ENCODE measurements around the gene CNNM4. TPM values are rescaled to one million over a fixed set of nuclear protein-coding genes. Genes with fewer than 3 reads are reported as not detected.

Gene CNNM4
- total RNA-seq, 2 experiments from 2014 or later = 7.1 to 11.3 TPM

GRCh38 chr2:96759548-96759947 is 1.2 kb upstream of the CNNM4 start:
- H3K27me3 Mint-ChIP-seq = no peaks in the 10 kb centered on the region
- DNase-seq (no peak), ATAC-seq (no peak)
- intact Hi-C loops (cut with DNase I, micrococcal nuclease) = no loop called here
- H3K4me3 Mint-ChIP-seq = peak overlapping the region; percentile 71
- H3K4me1 Mint-ChIP-seq = peaks cover 40% of the 10 kb centered on the region
- ChIA-PET POLR2A (no interaction called here), CTCF (interaction anchor here (1.5 to 3.3 kb wide), 2 partner anchors 57 to 122 kb away, joined by 7 to 13 read pairs; partner anchors contain the start of genes CNNM3 and KANSL3)
- no peaks in the 10 kb centered on the region for H3K36me3 Mint-ChIP-seq (ENCODE audit: low read depth)
- peak overlapping the region; percentile 73 for H3K27ac Mint-ChIP-seq
- no peaks in the 10 kb centered on the region for H3K9me3 Mint-ChIP-seq (ENCODE audit: low read depth)

- no peaks in the 10 kb centered on the region for H3K9me3 Mint-ChIP-seq (ENCODE audit: low read depth)
- H3K4me1 Mint-ChIP-seq = peaks cover 43% of the 10 kb centered on the region
- ChIA-PET CTCF (interaction anchor here (0.6 to 3.3 kb wide), 16 partner anchors 13 to 221 kb away, joined by 3 to 15 read pairs (median 4); partner anchors contain the start of genes CNNM3 and KANSL3), POLR2A (interaction anchor here (0.6 to 1.2 kb wide), 5 partner anchors 13 to 207 kb away, joined by 3 to 6 read pairs (median 3); no protein-coding TSS in a partner anchor)
- intact Hi-C loops (cut with DNase I, micrococcal nuclease) = loop anchor here (1.0 to 5.0 kb wide), 8 partner anchors 21 to 494 kb away; partner anchors contain the start of genes CNNM3 (in 2 of the 2), KANSL3 (in 2 of the 2), LMAN2L (in 2 of the 2) and ANKRD36 (in 1 of the 2)
- no peaks in the 10 kb centered on the region for H3K36me3 Mint-ChIP-seq (ENCODE audit: low read depth)
- peak overlapping the region; percentile 75 for H3K4me3 Mint-ChIP-seq
- H3K27ac Mint-ChIP-seq = peak overlapping the region; percentile 82
- DNase-seq (peak; percentile 39), ATAC-seq (peak; percentile 70)
- H3K27me3 Mint-ChIP-seq = no peaks in the 10 kb centered on the region
Observed at GRCh38 chr2:96760986-96761832, 507 bp downstream of the CNNM4 start.

- Mint-ChIP-seq H3K27me3 (no peaks in the 10 kb centered on the region), H3K4me3 (peak overlapping the region; percentile 75), H3K27ac (peak overlapping the region; percentile 55), H3K4me1 (peaks cover 49% of the 10 kb centered on the region), H3K9me3 (ENCODE audit: low read depth) (no peaks in the 10 kb centered on the region), H3K36me3 (ENCODE audit: low read depth) (no peaks in the 10 kb centered on the region)
- ChIA-PET POLR2A (interaction anchor here (0.5 to 1.2 kb wide), 5 partner anchors 26 to 126 kb away, joined by 3 to 12 read pairs (median 4); partner anchors contain the start of gene CNNM3), CTCF (interaction anchor here (0.6 to 3.3 kb wide), 29 partner anchors 9 to 355 kb away, joined by 3 to 27 read pairs (median 4); partner anchors contain the start of gene KANSL3)
- ATAC-seq = no peak
- intact Hi-C loops (cut with DNase I, micrococcal nuclease) = loop anchor here (2.0 to 5.0 kb wide), 5 partner anchors 24 to 425 kb away; partner anchors contain the start of genes CNNM3 (in 1 of the 2) and NCAPH (in 1 of the 2)
- DNase-seq = peak; percentile 19
Observed at GRCh38 chr2:96762529-96763311, 2.0 kb downstream of the CNNM4 start.

DNA sequence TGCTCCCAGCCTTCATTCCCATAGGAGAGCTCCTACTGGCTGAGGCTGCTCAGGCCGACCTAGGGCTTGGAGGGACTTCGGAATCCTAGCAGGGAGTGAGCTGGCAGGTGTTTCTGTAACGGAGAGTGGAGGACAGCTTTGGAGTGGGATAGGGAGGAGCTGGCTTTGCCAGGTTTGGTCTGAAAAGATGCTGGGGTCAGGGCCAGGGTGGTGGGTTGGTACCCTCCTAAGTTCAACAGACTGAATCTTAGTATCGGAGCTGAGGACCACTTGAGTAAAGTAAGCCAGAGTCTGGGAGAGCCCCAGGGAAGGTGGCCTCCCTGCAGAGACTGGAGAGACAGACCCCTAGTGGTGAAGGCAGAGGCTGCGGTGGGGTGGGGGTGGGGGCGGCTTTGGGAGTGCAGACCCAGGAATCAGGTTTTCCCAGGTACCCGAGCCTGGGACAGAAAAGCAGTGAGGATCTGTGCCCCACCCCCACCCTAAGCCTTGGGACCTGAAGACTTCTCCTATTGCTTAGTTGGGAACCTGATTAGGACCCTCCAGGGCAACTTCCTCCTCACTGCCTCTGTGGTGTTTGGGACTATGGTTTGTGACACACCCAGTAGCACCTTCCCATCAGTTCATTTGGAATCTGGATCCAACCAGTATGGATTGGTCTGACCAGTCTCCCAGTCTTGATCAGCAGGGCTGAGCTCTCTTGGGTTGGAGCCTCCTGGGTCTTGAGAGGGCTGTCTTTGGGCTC is 3.0 kb downstream of the CNNM4 start:
- CTCF ChIA-PET = interaction anchor here (0.6 to 3.3 kb wide), 27 partner anchors 10 to 357 kb away, joined by 3 to 27 read pairs (median 4); no protein-coding TSS in a partner anchor
- POLR2A ChIA-PET = interaction anchor here (0.6 to 1.2 kb wide), 3 partner anchors 53 to 152 kb away, joined by 3 to 4 read pairs (median 3); partner anchors contain the start of gene CNNM3

DNA sequence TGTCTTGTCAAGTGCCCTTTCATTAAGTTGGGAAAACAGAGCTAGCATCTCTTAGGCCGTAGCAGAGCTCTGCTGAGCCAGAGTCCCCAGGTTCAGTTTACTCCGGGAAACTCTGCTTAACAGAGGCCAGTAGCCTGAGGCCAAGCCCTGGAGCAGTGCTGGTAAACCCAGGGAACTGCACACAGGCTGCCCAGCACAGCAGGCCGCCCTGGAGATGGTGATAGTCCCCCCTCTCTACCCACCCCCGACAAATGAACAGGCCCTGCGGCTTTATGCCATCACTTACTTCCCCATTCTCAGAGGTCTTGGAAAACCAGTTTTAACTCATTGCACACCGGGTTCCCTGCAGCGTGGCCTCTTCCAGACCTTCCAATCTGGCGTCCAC is 3.5 kb downstream of the CNNM4 start:
- Mint-ChIP-seq H3K36me3 (ENCODE audit: low read depth) (no peaks in the 10 kb centered on the region), H3K27ac (no peak overlapping the region), H3K4me3 (peak overlapping the region; percentile 75), H3K4me1 (peaks cover 48% of the 10 kb centered on the region), H3K9me3 (ENCODE audit: low read depth) (no peaks in the 10 kb centered on the region), H3K27me3 (no peaks in the 10 kb centered on the region)
- ChIA-PET POLR2A (interaction anchor here (0.6 kb wide), 1 partner anchor 153 kb away, joined by 3 read pairs; no protein-coding TSS in a partner anchor), CTCF (interaction anchor here (0.6 to 2.5 kb wide), 11 partner anchors 8 to 358 kb away, joined by 3 to 27 read pairs (median 4); no protein-coding TSS in a partner anchor)
- no peak for ATAC-seq
- DNase-seq = no peak
- intact Hi-C loops (cut with DNase I, micrococcal nuclease) = loop anchor here (5.0 kb wide), 3 partner anchors 38 to 427 kb away; partner anchors contain the start of genes CNNM3 (in 1 of the 2) and NCAPH (in 1 of the 2)

More for the DNA sequence above, 3.0 kb downstream of the CNNM4 start:
- no peaks in the 10 kb centered on the region for H3K36me3 Mint-ChIP-seq (ENCODE audit: low read depth)
- DNase-seq (peak; percentile 37), ATAC-seq (no peak)
- no peaks in the 10 kb centered on the region for H3K27me3 Mint-ChIP-seq
- H3K27ac Mint-ChIP-seq = peak overlapping the region; percentile 35
- H3K4me1 Mint-ChIP-seq = peaks cover 49% of the 10 kb centered on the region
- H3K4me3 Mint-ChIP-seq = peak overlapping the region; percentile 75
- intact Hi-C loops (cut with DNase I, micrococcal nuclease) = loop anchor here (2.0 to 5.0 kb wide), 5 partner anchors 23 to 426 kb away; partner anchors contain the start of genes CNNM3 (in 1 of the 2) and NCAPH (in 1 of the 2)
- no peaks in the 10 kb centered on the region for H3K9me3 Mint-ChIP-seq (ENCODE audit: low read depth)

- peaks cover 1% of the 10 kb centered on the region for H3K36me3 Mint-ChIP-seq (ENCODE audit: low read depth)
- H3K27ac Mint-ChIP-seq = no peak overlapping the region
- ATAC-seq = no peak
- CTCF ChIA-PET = interaction anchor here (0.6 to 1.1 kb wide), 5 partner anchors 9 to 176 kb away, joined by 3 to 6 read pairs (median 3); no protein-coding TSS in a partner anchor
- H3K4me1 Mint-ChIP-seq = peaks cover 29% of the 10 kb centered on the region
- no peak overlapping the region for H3K4me3 Mint-ChIP-seq
- intact Hi-C loops (cut with DNase I, micrococcal nuclease) = no loop called here
- H3K27me3 Mint-ChIP-seq = no peaks in the 10 kb centered on the region
- DNase-seq = no peak
- POLR2A ChIA-PET = interaction anchor here (0.6 kb wide), 1 partner anchor 133 kb away, joined by 3 read pairs; no protein-coding TSS in a partner anchor
- H3K9me3 Mint-ChIP-seq (ENCODE audit: low read depth) = no peaks in the 10 kb centered on the region
Observed at GRCh38 chr2:96767135-96767871, 6.6 kb downstream of the CNNM4 start.

DNA sequence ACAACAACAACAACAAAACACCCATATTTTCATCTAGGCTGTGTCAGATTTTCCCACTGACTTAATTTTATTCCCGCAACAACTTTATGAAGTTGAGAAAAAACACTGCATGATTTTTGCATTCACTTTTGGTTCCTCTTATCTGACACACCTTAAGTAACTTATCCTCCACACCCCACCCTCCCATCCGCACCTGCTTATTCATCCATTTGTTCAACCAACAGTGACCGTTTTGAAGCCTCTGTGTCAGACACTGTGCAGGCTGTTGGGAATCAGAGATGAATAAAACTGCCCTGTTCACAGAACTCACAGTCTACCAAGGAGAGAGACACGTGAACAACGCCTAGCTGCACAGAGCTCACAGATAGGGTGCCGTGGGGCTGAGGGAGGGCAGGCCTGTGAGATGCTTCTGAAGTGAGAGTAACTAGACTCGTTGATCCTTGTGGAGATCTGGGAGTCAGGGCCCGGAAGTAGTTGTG is 7.4 kb downstream of the CNNM4 start:
- DNase-seq (no peak), ATAC-seq (no peak)
- no peak overlapping the region for H3K4me3 Mint-ChIP-seq
- ChIA-PET POLR2A (no interaction called here), CTCF (interaction anchor here (0.6 to 0.9 kb wide), 2 partner anchors 10 to 11 kb away, joined by 3 read pairs; no protein-coding TSS in a partner anchor)
- no peak overlapping the region for H3K27ac Mint-ChIP-seq
- no peaks in the 10 kb centered on the region for H3K9me3 Mint-ChIP-seq (ENCODE audit: low read depth)
- no peaks in the 10 kb centered on the region for H3K27me3 Mint-ChIP-seq
- peaks cover 29% of the 10 kb centered on the region for H3K4me1 Mint-ChIP-seq
- intact Hi-C loops (cut with DNase I, micrococcal nuclease) = no loop called here
- H3K36me3 Mint-ChIP-seq (ENCODE audit: low read depth) = peaks cover 2% of the 10 kb centered on the region

GRCh38 chr2:96769814-96770213 is 9.1 kb downstream of the CNNM4 start:
- no peak for ATAC-seq
- CTCF ChIA-PET = interaction anchor here (0.7 kb wide), 1 partner anchor 167 kb away, joined by 3 read pairs; no protein-coding TSS in a partner anchor
- intact Hi-C loops (cut with DNase I, micrococcal nuclease) = no loop called here
- H3K4me3 Mint-ChIP-seq = no peak overlapping the region
- H3K27me3 Mint-ChIP-seq = no peaks in the 10 kb centered on the region
- POLR2A ChIA-PET = interaction anchor here (0.6 kb wide), 1 partner anchor 449 kb away, joined by 3 read pairs; no protein-coding TSS in a partner anchor
- H3K9me3 Mint-ChIP-seq (ENCODE audit: low read depth) = no peaks in the 10 kb centered on the region
- H3K4me1 Mint-ChIP-seq = peaks cover 28% of the 10 kb centered on the region
- DNase-seq = no peak
- peaks cover 2% of the 10 kb centered on the region for H3K36me3 Mint-ChIP-seq (ENCODE audit: low read depth)
- no peak overlapping the region for H3K27ac Mint-ChIP-seq

- no peaks in the 10 kb centered on the region for H3K27me3 Mint-ChIP-seq
- H3K27ac Mint-ChIP-seq = no peak overlapping the region
- H3K36me3 Mint-ChIP-seq (ENCODE audit: low read depth) = peaks cover 2% of the 10 kb centered on the region
- ChIA-PET CTCF (interaction anchor here (0.7 kb wide), 2 partner anchors 171 to 377 kb away, joined by 3 read pairs; no protein-coding TSS in a partner anchor), POLR2A (no interaction called here)
- no peaks in the 10 kb centered on the region for H3K9me3 Mint-ChIP-seq (ENCODE audit: low read depth)
- intact Hi-C loops (cut with DNase I, micrococcal nuclease) = no loop called here
- H3K4me1 Mint-ChIP-seq = peaks cover 28% of the 10 kb centered on the region
- DNase-seq (no peak), ATAC-seq (no peak)
- H3K4me3 Mint-ChIP-seq = no peak overlapping the region
Observed at GRCh38 chr2:96770442-96771202, 9.9 kb downstream of the CNNM4 start.

All from activated CD4-positive, alpha-beta T cell treated with anti-CD3 and anti-CD28 coated beads for 36 hours (primary cell).